ENCODE measurements around the gene LIMS1.
A peak's percentile ranks its signal among the peaks of the same experiment; 100 is the strongest.
"Not testable (repeated sequence)": the region's sequence is repeated elsewhere in the genome, so short reads cannot be mapped to it uniquely, and the experiment has no call there.

Gene LIMS1

DNA sequence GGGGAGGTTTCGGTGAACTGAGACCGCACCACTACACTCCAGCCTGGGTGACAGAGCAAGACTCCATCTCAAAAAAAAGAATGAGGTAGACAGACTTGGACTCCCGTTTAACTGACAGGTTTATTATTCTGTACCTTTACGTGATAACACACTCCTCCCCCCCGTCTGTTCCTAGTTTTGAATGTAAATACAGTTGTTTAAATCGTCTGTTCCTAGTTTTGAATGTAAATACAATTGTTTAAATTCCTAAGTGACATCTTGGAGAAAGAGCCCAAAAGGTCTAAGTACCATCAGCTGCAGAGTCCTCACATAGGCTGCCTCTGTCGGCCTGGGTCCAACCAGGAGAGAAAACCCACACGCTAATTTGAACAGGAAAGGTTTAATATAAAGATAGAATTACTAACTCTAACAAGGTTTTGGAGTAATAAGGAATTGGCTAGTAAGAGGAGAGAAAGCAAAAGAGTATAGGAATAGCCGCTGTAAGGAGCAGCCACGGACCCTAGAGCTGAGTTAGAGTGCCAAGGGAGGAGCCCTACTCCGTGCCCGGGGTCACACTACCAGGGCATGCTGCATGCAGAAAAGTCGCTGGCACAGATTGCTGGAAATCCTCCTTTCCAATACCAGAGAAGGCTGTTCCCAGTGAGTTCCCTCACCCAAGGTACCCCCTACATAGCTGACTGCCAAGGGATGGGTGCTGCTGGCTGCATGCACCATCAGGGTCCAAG is 101.5 kb downstream of the LIMS1 start:
- DNase-seq, result no peak

- peak in 4 of 14 donors; percentile 19 to 45 (median 35) for DNase-seq
Observed at GRCh38 chr2:108637304-108637669, 103.0 kb downstream of the LIMS1 start.

- no peak for DNase-seq
Observed at GRCh38 chr2:108640731-108641130, 106.5 kb downstream of the LIMS1 start.

DNA sequence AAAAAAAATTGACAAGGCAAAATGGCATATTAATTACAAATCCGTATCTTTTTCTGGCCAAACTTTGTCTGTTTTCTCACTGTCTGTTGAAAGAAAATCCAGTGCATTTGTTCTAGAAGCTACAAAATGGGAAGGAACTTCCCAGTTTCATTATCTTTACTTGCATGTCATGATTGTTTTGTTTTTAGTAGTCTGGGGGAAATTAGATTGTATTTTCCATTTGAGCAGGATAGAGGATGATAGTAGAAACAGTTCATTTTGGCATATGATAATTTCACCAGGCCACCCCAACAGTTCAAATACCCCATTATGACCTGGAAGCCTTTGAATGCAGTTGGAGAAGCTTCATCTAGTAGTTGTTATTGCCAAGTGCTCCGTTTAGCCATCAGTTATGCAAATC is 107.5 kb downstream of the LIMS1 start:
- DNase-seq, result no peak

DNA sequence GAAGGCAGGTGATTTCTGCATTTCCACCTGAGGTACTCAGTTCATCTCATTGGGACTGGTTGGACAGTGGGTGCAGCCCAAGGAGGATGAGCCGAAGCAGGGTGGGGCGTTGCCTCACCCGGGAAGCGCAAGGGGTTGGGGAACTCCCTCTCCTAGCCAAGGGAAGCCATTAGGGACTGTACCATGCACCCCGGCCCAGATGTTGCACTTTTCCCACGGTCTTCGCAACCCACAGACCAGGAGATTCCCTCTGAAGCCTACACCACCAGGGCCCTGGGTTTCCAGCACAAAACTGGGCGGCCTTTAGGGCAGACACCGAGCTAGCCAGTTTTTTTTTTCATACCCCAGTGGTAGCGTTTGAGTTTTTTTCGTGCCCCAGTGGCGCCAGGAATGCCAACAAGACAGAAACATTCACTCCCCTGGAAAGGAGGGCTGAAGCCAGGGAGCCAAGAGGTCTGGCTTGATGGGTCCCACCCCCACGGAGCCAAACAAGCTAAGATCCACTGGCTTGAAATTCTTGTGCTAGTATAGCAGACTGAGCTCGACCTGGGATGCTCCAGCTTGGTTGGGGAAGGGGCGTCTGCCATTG is 109.1 kb downstream of the LIMS1 start:
- no peak for DNase-seq

DNA sequence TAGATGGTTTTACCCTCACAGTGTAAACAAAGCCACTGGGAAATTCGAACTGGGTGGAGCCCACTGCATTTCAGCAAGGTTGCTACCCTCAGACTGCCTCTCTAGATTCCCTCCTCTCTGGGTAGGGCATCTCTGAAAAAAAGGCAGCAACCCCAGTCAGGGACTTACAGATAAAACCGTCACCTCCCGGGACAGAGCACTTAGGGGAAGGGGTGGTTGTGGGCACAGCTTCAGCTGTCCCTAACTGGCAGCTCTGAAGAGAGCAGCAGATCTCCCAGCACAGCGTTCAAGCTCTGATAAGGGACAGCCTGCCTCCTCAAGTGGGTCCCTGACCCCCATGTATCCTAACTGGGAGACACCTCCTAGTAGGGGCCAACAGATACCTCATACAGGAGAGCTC is 109.6 kb downstream of the LIMS1 start:
- DNase-seq, result not testable (repeated sequence)

DNA sequence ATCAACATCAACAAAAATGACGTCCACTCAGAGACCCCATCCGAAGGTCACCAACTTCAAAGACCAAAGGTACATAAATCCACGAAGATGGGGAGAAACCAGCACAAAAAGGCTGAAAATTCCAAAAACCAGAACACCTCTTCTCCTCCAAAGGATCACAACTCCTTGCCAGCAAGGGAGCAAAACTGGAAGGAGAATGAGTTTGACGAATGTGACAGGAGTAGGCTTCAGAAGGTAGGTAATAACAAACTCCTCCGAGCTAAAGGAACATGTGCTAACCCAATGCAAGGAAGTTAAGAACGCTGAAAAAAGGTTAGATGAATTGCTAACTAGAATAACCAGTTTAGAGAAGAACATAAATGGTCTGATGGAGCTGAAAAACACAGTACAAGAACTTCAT is 110.2 kb downstream of the LIMS1 start:
- DNase-seq, result not testable (repeated sequence)

- DNase-seq, result not testable (repeated sequence)
Observed at GRCh38 chr2:108648796-108649195, 114.5 kb downstream of the LIMS1 start.

- DNase-seq, result not testable (repeated sequence)
Observed at GRCh38 chr2:108650465-108650864, 116.2 kb downstream of the LIMS1 start.

- DNase-seq, result not testable (repeated sequence)
Observed at GRCh38 chr2:108651468-108651867, 117.2 kb downstream of the LIMS1 start.

- peak in 1 of 14 donors; percentile 22 for DNase-seq
Observed at GRCh38 chr2:108652187-108652931, 118.1 kb downstream of the LIMS1 start.

DNA sequence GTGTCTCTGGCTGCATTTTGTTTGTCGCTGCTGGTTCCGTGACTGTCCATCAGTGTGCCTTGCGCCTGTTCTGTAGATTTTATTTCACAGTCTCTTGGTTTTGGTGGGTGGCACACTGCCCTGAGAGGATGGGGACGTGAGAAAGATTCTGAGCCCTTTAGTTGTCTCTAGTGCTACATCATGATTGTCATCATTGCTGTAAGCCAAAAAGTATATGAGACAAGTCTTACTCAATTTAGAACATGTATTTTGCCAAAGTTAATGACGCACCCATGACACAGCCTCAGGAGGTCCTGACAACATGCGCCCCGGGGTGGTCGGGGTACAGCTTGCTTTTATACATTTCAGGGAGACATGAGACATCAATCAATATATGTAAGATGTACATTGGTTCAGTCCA is 119.2 kb downstream of the LIMS1 start:
- DNase-seq, result not testable (repeated sequence)

- DNase-seq, result not testable (repeated sequence)
Observed at GRCh38 chr2:108653849-108654248, 119.6 kb downstream of the LIMS1 start.

- DNase-seq, result peak in 1 of 14 donors; percentile 53
Observed at GRCh38 chr2:108654521-108655125, 120.4 kb downstream of the LIMS1 start.

GRCh38 chr2:108655270-108655669 is 121.0 kb downstream of the LIMS1 start:
- not testable (repeated sequence) for DNase-seq

- not testable (repeated sequence) for DNase-seq
Observed at GRCh38 chr2:108656282-108656681, 122.0 kb downstream of the LIMS1 start.

DNA sequence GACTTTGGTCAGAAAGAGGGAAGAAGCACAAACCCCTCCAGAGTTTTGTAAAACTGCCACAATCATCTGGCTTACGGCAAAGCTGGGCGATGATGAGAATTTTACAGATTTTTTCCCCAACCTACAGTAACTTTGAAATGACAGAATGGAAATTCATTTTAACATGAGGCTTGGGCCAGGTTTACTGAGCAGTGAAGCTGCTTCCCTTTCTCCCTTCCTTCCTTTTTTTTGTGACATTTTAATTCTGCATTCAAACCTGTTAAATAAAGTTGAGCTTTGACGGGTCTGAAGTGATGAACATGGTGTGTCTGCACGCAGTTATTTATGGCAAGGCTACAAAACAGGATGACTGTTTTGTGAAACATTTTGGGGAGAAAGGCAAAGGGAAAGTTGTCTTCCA is 123.2 kb downstream of the LIMS1 start:
- not testable (repeated sequence) for DNase-seq

- DNase-seq, result not testable (repeated sequence)
Observed at GRCh38 chr2:108658553-108658952, 124.3 kb downstream of the LIMS1 start.

- not testable (repeated sequence) for DNase-seq
Observed at GRCh38 chr2:108661493-108661892, 127.2 kb downstream of the LIMS1 start.

DNA sequence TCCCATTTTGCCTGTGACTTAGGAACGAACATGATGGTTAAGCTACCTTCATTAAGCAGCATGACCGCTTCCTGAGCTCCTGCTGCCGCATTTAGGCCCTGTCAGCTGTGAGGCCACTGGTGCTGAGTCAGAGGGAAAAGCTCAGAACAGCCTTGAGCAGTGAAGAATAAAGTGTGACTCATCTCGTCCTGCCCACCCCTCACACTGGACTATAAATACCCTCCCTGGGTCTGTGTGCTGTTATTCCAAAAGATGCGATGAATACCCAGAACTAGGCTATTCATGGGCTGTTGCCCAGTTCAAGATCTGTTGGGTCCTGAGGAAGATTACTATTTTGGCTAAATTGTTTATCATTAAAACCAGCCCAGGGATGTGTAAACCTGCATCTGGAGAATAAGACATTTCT is 127.9 kb downstream of the LIMS1 start:
- peak in 4 of 14 donors; percentile 19 to 56 (median 31) for DNase-seq

DNA sequence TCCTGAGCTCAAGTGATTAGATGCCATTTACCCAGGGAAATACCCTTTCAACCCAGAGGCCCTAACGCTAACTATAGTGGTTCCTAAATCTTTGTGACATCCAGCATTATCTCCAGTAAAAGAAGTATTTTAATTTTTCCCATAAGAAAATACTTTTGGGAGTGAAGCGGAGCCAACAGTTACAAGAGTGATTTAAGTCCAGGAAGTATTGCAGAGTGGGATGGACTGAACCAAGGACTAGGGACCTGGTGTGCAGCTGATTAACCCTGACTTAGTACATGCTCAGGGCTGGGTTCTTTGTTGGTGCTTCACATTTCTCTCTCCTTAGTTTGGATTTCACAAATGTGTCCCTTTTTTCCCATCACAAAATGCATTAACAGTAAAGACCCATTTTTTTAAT is 129.1 kb downstream of the LIMS1 start:
- not testable (repeated sequence) for DNase-seq

GRCh38 chr2:108664089-108664488 is 129.8 kb downstream of the LIMS1 start:
- not testable (repeated sequence) for DNase-seq

GRCh38 chr2:108664979-108665378 is 130.7 kb downstream of the LIMS1 start:
- not testable (repeated sequence) for DNase-seq

Measured in C1 segment of cervical spinal cord (tissue), 14 donors.